ENCODE results near the gene MYO1B. TPM values are rescaled to one million over a fixed set of nuclear protein-coding genes. Genes with fewer than 3 reads are reported as not detected.

Gene MYO1B
- total and polyA plus RNA-seq, 4 donors = 46.0 to 286 (median 88.1) TPM

GRCh38 chr2:191474464-191474863 is 229.3 kb downstream of the MYO1B start:
- Histone ChIP-seq H3K27ac (ENCODE audit: low read depth in 1 of 2, low read length in 1 of 2) (no peak overlapping the region), H3K9me3 (ENCODE audit: control insufficient read depth in 4 of 4, insufficient read depth in 3 of 4, low read length in 3 of 4) (peaks cover 0 to 2% (median 0%) of the 10 kb centered on the region in 4 donors), H3K9ac (ENCODE audit: insufficient read depth in 1 of 2, low read length in 2 of 2) (no peak overlapping the region), H3K27me3 (ENCODE audit: control insufficient read depth in 3 of 3, insufficient read depth in 3 of 3, low read length in 2 of 3) (no peaks in the 10 kb centered on the region), H3K4me3 (no peak overlapping the region), H3K36me3 (ENCODE audit: control insufficient read depth in 4 of 4, insufficient read depth in 4 of 4, low read length in 4 of 4) (no peaks in the 10 kb centered on the region), H3K4me1 (ENCODE audit: control insufficient read depth in 5 of 5, insufficient read depth in 5 of 5, low read length in 5 of 5) (peaks cover 0 to 7% (median 2%) of the 10 kb centered on the region in 5 donors)
- no peak for TF ChIP-seq CTCF (IDR thresholded peaks at IDR 0.05; ENCODE audit: control extremely low read depth, extremely low read depth)
- DNase-seq (no peak), ATAC-seq (ENCODE audit: insufficient read depth, low FRiP score) (no peak)
- 42 to 53% methylated on average over 1 of the region's 1 CpG for WGBS, 2 donors

Small RNA genes within 50 kb of the gene (small RNA-seq; reads per million reads assigned to genes)
- gene RNU6-1045P (ENCODE audit: low replicate concordance) = not detected

Other genes starting within 250 kb of the MYO1B start
- 10 to 100 TPM; 72.4 to 80.1 TPM for gene STAT1, start 231.2 kb upstream of the MYO1B start, total RNA-seq
- 10 to 100 TPM; 21.6 to 75.9 TPM for gene STAT1, start 231.2 kb upstream of the MYO1B start, polyA plus RNA-seq
- gene STAT4, start 94.4 kb upstream of the MYO1B start, total RNA-seq = 10 to 100 TPM in 1 of 2 donors, 1 to 10 TPM in 1; 4.6 to 11.5 TPM
- gene STAT4, start 94.4 kb upstream of the MYO1B start, polyA plus RNA-seq = 1 to 10 TPM; 2.5 to 6.7 TPM